GM10266 (cell line): ENCODE measurements around the gene DPT.

ENCODE experiments used
- DNase-seq: peaks from one replicate; pipeline ENCODE4 v3.0.0; 2012; ENCODE audit errors: extremely low spot score
- CTCF ChIP-seq: IDR thresholded peaks from 2 replicates; pipeline ENCODE4 v1.5.1; 2012; ENCODE audit warnings: mild to moderate bottlenecking, low read depth; ENCODE audit not compliant: control insufficient read depth, insufficient read depth; ENCODE audit errors: missing control alignments

DPT gene

GRCh38 chr1:168698453-168698852 is 30.6 kb downstream of the DPT start:
- DNase-seq = no peak
- no peak for TF ChIP-seq CTCF

- DNase-seq = no peak
- TF ChIP-seq CTCF = no peak
Observed at GRCh38 chr1:168697356-168698126, 31.5 kb downstream of the DPT start.

- TF ChIP-seq CTCF = no peak
- DNase-seq = no peak
Observed at GRCh38 chr1:168696125-168696760, 32.8 kb downstream of the DPT start.

GRCh38 chr1:168693872-168694238 is 35.2 kb downstream of the DPT start:
- no peak for DNase-seq
- no peak for TF ChIP-seq CTCF

GRCh38 chr1:168693197-168693871 is 35.7 kb downstream of the DPT start:
- no peak for DNase-seq
- TF ChIP-seq CTCF = no peak

- no peak for DNase-seq
- no peak for TF ChIP-seq CTCF
Observed at GRCh38 chr1:168692472-168692871, 36.5 kb downstream of the DPT start.

- TF ChIP-seq CTCF = no peak
- no peak for DNase-seq
Observed at GRCh38 chr1:168691541-168691940, 37.5 kb downstream of the DPT start.
